NCI-H1417 (cell line): ENCODE results near the gene PFKFB4.
"Not testable (repeated sequence)": the region's sequence is repeated elsewhere in the genome, so short reads cannot be mapped to it uniquely, and the experiment has no call there.

ENCODE experiments used
- DNase-seq, 3 experiments: peaks; one replicate each; lab custom pipeline; 2025; lab: John Stamatoyannopoulos, UW

Gene PFKFB4

DNA sequence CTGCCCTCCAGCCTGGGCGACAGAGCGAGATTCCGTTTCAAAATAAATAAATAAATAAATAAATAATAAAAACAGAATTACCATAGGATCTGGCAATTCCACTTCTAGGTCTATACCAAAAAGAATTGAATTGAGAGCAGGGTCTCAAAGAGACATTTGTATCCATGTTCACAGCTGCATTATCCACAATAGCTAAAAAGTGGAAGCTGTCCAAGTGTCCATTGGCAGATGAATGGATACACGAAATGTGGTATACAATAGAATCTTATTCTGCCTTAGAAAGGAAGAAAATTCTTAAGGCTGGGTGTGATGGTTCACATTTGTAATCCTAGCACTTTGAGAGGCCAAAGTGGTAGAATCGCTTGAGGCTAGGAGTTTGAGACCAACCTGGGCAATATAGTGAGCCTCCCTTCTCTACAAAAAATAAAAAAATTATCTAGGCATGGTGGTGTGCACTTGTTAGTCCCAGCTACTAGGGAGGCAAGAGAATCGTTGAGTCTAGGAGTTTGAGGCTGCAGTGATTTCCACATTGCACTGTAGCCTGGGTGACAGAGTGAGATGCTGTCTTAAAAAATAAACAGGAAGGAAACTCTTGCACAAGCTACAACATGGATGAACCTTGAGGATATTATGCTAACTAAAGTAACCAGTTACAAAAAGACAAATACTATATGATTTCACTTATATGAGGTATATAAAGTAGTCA lies 24.2 kb downstream of the PFKFB4 start:
- no peak for DNase-seq

DNA sequence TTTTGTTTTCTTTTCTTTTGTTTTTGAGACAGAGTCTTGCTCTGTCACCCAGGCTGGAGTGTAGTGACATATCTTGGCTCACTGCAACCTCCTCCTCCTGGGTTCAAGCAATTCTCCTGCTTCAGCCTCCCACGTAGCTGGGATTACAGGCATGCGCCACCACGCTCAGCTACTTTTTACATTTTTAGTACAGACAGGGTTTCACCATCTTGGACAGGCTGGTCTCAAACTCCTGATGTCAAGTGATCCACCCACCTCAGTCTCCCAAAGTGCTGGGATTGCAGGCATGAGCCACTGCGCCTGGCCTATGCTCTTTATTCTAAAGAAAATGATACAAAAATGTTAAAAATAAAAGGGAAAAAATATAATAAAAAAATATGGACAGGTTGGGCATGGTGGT lies 25.9 kb downstream of the PFKFB4 start:
- DNase-seq, result not testable (repeated sequence)

DNA sequence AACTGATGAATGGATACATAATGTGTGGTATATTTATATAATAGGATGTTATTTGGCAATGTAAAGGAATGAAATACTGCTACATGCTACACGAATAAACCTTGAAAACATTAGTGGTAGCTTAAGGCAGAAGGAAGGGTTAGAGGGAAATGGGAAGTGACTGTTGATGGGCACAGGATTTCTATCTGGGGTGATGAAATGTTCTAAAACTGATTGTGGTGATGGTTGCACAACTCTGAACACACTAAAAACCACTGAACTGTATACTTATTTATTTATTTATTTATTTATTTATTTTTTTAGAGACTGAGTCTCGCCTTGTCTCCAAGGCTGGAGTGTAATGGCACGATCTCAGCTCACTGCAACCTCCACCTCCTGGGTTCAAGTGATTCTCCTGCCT lies 27.8 kb downstream of the PFKFB4 start:
- DNase-seq, result no peak

DNA sequence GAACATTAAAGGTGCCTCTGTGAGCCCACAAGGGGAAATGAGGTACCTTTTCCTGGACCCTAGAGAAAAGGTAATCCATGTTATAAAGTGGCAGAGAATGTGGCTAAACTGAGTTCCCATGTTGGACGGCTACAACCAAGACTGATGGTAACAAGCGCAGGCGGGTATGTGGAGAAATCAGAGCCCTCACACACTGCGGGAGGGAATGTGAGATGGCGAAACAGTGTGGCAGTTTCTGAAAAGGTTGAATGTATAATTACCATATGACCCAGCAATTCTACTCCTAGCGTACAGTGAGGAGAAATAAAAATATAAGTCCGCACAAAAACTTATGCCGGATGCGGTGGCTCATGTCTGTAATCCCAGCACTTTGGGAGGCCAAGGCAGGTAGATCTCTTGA lies 28.6 kb downstream of the PFKFB4 start:
- DNase-seq, result no peak

DNA sequence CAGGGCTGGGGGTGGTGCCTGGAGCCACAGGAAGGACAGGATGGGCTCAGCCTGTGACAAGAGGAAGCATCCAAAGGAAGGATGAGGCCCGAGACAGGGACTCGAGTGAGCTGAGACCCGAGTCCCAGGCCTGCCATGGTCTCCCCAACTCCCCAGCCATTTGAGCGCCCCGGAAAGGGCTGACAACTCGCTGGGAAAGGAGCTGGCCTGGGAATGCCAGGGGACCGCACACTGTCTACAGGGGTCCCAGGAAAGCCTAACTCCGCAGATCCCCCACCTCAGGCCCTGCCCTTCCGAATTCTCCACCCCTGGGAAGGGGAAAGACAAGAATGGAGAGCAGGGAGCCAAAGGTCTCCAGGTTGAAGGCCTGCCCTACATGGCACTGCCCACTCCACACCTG lies 31.6 kb downstream of the PFKFB4 start:
- DNase-seq, result no peak

DNA sequence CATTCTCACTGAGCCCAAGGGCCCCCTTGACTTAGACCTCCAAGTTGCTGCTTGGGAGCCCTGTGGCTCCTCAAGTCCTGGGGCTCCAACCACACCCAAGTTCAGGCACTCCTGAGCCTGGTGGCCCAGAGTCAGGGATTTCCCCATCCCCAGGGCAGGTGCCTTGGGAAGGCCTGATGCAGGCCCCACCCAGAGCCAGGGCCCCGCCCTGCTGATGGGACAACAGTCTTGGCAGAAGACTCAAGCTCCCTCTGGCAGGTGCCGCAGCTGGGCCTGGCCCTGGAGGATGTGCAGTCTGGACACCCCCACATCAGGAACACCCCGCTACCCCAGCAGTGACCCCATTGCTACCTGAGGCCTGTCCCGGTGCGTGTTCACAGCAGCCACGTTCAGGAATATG lies 35.0 kb downstream of the PFKFB4 start:
- no peak for DNase-seq

DNA sequence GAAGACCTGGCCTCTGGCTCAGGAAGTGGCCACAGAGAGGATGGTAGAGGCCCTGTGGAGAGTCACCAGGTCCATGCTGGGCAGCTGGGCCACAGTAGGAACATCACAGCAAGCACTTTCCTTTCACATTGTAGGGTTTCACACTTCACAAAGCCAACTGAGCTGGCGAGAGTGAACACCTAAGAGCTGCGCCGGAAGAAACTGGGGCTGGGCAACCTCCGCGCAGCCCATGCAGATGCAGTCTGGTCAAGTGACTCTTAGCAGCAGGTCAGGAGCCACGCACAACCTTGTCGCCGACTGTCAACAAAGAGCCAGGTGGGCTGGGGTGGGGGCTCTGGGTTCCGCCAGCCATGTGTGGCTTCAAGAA lies 37.3 kb downstream of the PFKFB4 start:
- no peak for DNase-seq

DNA sequence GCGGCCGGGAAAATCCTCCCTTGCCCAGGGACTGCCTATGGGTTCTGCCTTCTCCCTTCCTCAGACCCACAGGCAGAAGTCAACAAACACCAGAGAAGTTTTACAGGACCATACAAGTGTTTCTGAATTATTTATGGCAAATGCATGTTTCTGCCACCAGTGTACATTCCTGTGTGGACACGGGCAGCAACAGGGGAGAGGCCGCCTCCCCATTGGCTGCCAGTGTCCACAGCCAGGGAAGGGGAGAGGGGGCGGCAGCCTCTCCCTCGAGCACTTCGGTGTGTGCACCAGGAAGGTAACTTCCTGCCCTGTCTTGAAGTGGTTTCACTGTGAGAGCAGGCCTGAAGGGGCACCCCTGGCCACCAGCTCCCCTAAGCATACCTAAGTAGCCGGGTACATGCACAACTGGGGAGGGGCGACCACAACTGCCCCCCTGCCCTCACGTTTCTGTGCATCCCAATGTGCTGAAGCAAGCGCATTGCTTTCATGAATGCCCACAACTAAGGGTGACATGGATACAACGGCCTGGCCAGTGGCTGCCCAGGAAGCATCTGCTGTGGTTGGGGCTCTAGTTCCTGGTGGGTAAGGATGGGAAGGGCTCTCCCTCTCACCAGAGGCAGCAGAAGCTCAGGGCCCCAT lies 37.8 kb downstream of the PFKFB4 start:
- no peak for DNase-seq

DNA sequence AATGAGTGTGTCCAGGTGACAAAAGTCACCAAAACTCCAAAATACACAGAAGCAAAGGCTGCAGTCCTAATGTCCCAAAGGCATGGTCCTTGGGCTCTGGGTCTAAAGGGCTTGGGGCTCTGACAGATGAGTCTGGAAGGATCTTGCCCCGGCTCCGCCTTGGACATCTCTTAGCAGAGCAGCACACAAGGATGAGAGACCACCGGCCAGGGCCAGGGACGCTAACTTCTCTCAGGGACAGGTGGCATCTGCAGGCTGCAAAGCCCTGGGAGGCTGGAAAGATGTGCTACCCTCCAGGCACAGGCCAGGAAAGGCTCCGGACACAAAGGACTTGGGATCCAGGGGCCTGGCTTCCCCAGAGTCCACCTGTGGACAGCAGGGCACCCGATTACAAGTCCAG lies 38.5 kb downstream of the PFKFB4 start:
- no peak for DNase-seq

DNA sequence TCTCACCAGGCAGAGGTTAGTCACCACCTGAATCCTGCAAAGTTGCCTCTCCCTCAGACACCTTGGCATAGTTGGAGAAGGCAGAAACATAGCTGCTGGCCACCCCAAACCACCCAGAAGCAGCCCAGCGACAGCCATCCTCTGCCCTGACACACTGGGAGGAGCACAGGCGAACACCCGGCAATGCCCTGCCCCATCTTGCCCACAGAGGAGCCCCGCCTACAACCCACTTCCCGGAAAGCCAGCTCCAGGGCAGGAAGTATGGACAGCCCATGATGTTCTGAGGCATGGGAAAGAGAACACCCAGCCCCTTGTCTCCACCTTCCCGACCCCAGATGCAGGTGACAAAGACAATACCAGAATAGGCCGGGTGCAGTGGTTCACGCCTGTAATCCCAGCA lies 40.0 kb downstream of the PFKFB4 start:
- DNase-seq, result no peak

DNA sequence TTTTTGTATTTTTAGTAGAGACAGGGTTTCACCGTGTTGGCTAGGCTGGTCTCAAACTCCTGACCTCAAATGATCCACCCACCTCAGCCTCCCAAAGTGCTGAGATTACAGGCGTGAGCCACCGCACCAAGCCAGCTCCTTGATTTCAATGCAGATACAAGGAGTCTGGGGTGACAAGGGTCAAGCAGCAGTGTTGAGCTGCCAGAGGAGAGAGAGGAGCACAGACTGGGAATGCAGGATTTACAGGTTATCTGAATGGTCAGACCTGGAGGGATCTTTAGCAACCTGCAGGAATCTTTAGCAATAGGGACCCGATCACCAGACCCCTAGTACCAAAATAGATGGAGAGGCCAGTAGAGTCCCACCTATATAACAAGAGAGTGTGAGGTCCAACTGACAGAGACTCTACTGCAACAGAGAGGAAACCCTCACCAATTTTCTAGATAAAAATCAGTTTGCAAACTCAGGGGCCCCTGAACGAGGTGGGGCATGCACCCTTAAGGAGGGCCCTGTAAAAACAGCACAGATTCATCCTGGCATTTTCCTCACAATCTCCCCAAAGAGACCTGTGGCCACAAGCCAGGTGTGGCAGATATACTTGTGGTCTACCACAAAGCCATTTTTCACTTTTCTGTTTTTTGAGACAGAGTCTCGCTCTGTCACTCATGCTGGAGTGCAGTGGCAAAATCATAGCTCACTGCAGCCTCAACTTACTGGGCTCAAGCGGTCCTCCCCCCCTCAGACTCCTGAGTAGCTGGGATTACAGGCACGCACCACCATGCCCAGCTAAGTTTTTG lies 42.0 kb downstream of the PFKFB4 start:
- DNase-seq, result no peak

DNA sequence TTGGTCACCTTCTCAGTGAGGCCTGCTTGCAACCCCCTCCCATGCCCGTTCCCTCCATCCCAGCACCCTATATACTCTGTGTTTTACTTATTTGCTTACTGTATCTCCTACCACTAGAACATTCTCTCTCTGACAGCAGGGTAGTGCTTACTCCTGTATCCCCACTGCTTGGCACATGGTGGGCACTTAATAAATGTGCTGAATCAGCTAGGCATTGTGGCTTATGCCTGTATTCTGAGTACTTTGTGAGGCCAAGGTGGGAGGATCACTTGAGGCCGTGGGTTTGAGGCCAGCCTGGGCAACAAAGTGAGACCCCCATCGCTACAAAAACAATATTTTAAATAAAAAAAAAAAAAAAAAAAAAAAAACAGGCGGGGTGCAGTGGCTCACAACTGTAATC lies 45.1 kb downstream of the PFKFB4 start:
- DNase-seq, result no peak

DNA sequence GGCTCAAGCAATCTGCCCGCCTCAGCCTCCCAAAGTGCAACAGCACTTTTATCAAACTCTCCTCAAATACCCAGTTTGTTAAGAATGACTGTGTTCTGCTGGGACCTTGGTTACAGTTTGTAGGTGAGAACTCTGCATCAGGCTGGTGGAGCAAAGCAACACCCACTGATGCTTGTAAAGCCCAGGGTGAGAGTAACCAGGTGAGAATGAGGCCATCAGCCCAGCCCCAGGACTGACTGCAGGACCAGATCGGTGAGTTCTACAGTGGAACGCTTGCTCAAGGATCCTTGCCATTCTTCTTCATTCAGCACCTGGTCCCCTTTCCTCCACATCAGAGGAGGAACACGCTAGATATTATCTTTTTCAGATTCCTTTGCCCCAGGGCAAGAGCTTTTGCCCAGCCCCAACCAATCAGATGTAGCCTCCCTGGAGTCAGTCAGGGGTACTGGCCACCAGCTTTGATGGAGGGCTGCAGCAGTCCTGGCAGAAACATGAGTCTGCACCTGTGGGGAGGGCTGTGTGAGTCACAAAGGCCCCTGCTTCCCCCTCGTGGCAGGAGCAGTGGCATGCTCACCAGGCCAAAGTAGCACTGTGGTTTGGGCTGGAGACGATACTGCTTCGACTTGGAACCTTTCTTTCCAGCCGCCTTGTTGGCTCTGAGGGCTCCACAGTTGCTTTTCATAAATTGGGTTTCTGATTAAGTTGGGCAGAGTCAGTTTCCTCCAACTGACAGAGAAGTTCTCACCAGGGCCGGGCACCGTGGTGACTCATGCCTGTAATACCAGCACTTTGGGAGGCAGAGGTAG lies 49.1 kb downstream of the PFKFB4 start:
- DNase-seq, result peak; percentile 12 to 68 (median 47)

DNA sequence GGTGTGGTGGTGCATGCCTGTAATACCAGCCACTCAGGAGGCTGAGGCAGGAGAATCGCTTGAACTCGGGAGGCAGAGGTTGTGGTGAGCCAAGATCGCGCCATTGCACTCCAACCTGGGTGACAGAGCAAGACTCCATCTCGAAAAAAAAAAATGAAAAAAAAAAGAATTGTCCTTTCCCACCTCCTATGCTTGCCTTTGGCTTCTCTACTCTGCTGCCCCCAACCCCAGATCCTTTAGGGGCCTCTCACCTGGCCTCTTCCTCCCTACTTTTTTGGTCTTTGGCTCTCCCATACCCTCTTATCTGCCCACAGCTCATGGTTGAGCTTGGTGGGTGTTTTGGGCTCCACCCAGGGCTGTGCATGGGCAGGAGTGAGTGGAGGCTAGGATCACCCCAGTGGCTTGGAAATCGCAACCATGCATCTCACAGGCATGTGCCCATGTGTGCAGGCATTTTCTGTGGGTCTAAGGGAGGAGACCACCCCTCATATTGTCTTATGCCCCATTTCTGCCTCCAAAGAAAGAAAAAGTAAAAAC lies 50.6 kb downstream of the PFKFB4 start:
- no peak for DNase-seq

DNA sequence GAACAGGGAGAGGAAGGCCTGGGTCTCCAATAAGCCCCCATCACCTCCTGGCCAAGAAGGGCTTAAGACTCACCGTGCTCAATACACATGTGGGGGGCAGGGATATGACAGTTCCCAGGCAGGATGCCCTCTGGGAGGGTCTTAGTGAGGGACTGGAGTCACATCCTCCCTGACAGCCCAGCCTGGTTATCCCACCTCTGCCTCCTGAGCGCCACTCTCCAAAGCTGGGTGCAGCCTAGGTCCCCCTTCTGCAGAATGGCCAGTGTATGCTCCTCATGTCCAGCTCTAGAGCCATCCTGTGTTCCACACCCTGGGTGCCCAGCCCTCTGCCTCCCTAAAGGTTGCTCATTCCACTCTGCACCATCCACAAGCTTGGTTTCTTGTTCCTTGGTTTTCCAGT lies 51.5 kb downstream of the PFKFB4 start:
- DNase-seq, result no peak

DNA sequence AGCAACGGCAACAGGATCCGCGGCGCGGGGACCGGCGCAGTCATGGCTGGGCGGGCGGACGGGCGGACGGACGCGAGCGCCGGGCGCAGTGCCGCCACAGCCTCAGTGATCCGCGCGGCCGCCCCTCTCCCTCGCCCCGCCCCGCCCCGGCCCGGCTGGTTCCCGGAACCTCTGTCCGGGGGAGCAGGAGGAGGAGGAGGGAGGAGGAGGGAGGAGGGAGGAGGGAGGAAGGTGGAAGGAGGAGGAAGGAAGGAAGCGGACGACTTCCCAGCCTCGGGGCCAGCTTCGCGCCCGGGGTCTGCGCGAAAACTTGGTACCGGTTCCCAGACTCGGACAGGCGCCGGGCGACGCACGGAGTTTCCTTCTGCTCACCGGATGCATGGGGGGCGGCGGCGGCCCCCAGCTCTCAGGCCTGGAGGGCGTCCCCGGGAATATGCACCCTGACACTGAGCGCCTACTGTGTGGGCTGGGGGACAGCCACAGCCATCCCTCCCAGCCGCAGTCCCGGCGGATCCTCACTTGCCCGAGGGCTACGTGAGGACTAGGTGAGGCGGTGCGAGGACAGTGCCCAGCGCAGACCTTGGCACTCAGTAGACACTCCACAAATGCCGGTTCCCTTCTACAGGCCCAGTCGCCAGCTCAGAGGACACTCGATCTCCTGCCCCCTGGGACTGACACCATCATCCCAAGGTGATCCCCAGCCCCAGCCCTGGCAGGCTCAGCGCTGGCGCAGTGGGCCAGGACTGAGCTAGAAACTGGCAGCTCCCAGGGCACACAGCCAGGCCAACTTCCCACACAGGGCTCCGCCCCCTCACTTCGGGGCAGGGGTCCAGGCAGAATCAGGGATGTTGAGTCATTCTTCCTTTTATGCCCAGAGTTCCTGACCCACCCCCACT lies 52.3 kb downstream of the PFKFB4 start, which contains the start of gene SHISA5:
SHISA5 (minus strand) TSS at position 124 of the 896 bp plus-strand sequence; CDS start at position 44, 80 bp downstream.
- peak in 2 of 3 experiments; percentile 31 to 41 for DNase-seq

DNA sequence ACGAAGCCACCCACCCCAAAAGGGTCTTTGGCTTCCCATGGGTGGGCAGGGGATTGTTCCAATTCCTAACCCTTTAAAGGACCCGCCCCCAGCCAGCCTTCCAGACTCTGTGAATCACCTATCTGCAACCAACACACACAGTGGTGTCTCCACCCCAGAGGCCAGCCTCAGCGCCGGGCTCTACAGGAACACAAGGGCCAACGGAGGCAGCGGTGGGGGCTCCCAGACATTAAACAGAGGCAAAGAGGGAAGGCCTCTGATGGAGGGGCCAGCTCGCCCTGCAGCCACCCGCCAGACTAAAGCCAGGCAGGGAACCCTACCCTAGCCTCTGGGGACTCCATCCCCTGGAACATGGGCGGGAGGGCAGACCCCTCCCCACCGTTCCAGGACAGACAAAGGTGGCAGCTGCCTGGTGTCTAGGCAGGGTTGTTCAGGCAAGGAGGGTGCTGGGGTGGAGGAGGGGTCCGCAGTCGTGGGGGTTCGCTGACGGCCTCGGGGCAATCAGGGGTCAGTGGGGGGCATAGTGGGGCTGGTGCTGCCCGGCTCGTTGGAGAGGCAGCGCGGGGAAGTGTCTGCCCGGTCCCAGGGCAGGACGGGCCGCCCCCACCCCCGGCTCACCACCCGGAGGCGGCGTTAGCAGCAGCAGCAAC lies 53.1 kb downstream of the PFKFB4 start:
- no peak for DNase-seq

DNA sequence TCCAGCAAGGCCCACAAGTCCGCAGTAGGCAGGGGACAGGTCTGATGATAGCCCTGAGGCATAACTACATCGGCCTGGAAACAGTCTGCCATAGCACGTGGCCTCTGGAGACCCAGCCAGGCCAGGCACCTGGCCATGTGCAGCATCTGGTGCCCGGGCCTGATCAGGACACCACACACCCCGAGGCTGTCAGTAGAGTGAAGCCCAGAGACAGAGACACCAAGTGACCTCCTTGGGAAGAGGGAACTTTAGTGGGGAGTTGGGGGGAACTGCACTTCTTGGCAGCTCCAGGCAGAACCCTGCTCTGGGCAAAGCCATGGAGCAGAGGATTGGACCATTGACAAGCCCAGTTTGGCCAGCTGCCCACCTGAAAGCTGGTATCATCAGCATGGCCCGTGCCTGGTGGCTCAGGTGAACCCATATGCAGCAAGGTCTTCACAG lies 53.9 kb downstream of the PFKFB4 start:
- no peak for DNase-seq

DNA sequence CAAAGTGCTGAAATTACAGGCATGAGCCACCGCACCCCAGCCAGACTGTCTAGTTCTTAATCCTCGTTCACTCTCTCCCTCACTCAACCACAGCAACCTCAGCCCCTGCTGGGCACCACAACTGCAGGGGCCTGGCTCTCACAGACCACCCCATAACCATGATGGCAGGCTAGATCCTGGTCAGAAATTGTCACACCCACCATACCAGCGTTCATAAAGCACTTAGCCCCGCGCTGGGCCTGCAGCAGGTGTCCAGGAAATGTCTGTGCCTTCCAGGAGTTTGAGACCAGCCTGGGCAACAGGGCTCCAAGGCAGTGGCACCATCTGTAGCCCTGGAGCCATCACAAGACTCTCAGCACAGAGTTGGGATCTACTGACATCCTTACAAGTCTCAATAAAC lies 54.5 kb downstream of the PFKFB4 start:
- DNase-seq, result no peak

DNA sequence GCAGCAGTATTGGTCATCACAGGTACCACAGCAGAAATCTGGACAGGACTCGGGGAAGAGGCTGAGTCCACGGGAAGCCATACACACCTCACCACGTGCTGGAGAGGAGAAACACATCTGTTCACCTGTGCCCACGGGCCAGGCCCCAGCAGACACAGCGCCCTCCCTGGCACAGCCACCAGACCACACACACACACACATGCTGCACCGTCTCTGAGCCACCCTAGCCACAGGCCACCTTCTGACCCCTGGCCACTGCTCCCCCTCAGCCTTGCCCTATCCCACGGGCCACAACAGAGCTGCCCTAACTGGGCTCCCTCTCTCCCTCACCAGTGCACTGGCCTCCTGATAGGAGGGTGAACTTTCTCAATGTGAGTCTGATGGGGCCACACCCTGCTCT lies 55.4 kb downstream of the PFKFB4 start:
- DNase-seq, result no peak
